ENCODE results near the gene UQCRC1.
"Not testable (repeated sequence)": the region's sequence is repeated elsewhere in the genome, so short reads cannot be mapped to it uniquely, and the experiment has no call there.

Gene UQCRC1

GRCh38 chr3:48553886-48554845 is 55.3 kb downstream of the UQCRC1 start:
- DNase-seq: no peak

DNA sequence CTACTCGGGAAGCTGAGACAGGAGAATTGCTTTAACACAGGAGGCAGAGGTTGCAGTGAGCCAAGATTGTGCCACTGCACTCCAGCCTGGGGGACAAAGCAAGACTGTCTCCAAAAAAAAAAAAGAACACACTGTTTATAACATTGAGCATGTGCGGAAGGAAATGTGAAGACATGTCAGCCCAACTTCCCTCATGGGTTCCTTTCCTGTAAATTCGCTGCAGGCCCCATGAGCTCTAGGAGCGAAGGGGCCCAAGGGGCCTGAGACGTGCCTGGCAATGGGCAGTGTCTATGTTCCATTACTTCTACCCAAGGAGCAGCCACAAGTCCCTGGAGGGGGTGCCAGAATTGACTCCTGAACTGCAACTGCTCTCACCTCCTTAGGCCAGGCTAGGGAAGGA is 56.1 kb downstream of the UQCRC1 start:
- no peak for DNase-seq

GRCh38 chr3:48552111-48552951 is 57.1 kb downstream of the UQCRC1 start:
- DNase-seq: no peak

DNA sequence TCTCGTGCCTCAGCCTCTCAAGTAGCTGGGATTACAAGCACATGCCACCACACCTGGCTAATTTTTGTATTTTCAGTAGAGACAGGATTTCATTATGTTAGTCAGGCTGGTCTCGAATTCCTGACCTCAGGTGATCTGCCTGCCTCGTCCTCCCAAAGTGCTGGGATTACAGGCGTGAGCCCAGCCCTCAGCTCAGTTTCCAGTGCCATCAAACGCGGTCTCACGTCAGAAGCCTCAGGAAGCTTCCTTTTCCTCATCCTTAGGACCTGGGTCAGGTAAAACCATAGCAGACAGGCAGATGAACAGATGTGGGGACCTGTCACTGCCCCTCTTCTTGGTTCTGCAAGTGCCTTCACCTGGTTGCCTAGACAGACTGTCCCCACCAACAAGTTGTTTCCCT is 57.8 kb downstream of the UQCRC1 start:
- not testable (repeated sequence) for DNase-seq
